ENCODE measurements around the gene PRADC1.
A peak's percentile ranks its signal among the peaks of the same experiment; 100 is the strongest.

PRADC1 gene

DNA sequence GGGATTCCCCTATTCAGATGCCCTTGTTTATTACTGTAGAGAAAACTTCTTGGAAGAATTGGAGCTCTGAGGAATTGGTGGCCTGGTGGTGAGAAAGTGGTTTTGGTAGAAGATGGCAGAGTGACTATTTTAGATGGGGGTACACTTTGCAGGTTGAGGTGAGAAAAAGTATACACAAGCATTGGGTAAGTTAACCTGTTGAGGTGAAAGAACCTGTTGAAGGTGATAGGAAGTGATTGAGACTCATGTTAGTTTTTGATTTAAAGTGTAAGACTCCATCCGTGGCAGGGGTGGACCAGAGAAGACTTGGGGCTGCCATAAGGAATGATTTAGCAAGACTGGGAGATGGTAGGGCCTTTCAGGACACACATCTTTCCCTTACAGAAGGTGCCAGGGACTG lies 4.1 kb upstream of the PRADC1 start:
- Mint-ChIP-seq H3K27ac (no peak overlapping the region), H3K27me3 (ENCODE audit: low read depth, poor library complexity) (peaks cover 4% of the 10 kb centered on the region), H3K36me3 (ENCODE audit: low read depth) (peaks cover 19% of the 10 kb centered on the region), H3K4me1 (peaks cover 39% of the 10 kb centered on the region), H3K9me3 (no peaks in the 10 kb centered on the region), H3K4me3 (no peak overlapping the region)
- no peak for TF ChIP-seq CTCF (IDR thresholded peaks at IDR 0.05)
- no peak for DNase-seq

- no peak for DNase-seq
- no peak for TF ChIP-seq CTCF (IDR thresholded peaks at IDR 0.05)
Observed at GRCh38 chr2:73235315-73236028, 2.4 kb upstream of the PRADC1 start.

GRCh38 chr2:73233932-73234832 lies 1.1 kb upstream of the PRADC1 start, which contains the start of gene CCT7:
Gene CCT7 (plus strand): TSS chr2:73234308. CDS start chr2:73234379, 71 bp downstream.
- Mint-ChIP-seq H3K36me3 (ENCODE audit: low read depth) (peaks cover 2% of the 10 kb centered on the region), H3K27ac (peak within 1 kb of the TSS; percentile 100), H3K27me3 (ENCODE audit: low read depth, poor library complexity) (peaks cover 4% of the 10 kb centered on the region), H3K9me3 (no peaks in the 10 kb centered on the region), H3K4me1 (peaks cover 39% of the 10 kb centered on the region), H3K4me3 (peak within 1 kb of the TSS; percentile 99)
- peak; percentile 78 for DNase-seq
- TF ChIP-seq CTCF (IDR thresholded peaks at IDR 0.05): no peak

More at GRCh38 chr2:73235315-73236028, 2.4 kb upstream of the PRADC1 start:
- Mint-ChIP-seq H3K9me3 (no peaks in the 10 kb centered on the region), H3K27me3 (ENCODE audit: low read depth, poor library complexity) (peaks cover 4% of the 10 kb centered on the region), H3K4me3 (peak overlapping the region; percentile 99), H3K36me3 (ENCODE audit: low read depth) (peaks cover 9% of the 10 kb centered on the region), H3K27ac (peak overlapping the region; percentile 100), H3K4me1 (peaks cover 39% of the 10 kb centered on the region)

GRCh38 chr2:73232403-73233153 lies 461 bp downstream of the PRADC1 start:
- peaks cover 4% of the 10 kb centered on the region for H3K27me3 Mint-ChIP-seq (ENCODE audit: low read depth, poor library complexity)
- H3K4me3 Mint-ChIP-seq: peak overlapping the region; percentile 99
- no peaks in the 10 kb centered on the region for H3K9me3 Mint-ChIP-seq
- no peak overlapping the region for H3K27ac Mint-ChIP-seq
- TF ChIP-seq CTCF (IDR thresholded peaks at IDR 0.05): no peak
- H3K4me1 Mint-ChIP-seq: peaks cover 33% of the 10 kb centered on the region
- no peak for DNase-seq
- H3K36me3 Mint-ChIP-seq (ENCODE audit: low read depth): no peaks in the 10 kb centered on the region

GRCh38 chr2:73228631-73229030 lies 4.4 kb downstream of the PRADC1 start:
- peaks cover 4% of the 10 kb centered on the region for H3K27me3 Mint-ChIP-seq (ENCODE audit: low read depth, poor library complexity)

More at GRCh38 chr2:73228631-73229030, 4.4 kb downstream of the PRADC1 start:
- Mint-ChIP-seq H3K4me1 (peaks cover 5% of the 10 kb centered on the region), H3K9me3 (no peaks in the 10 kb centered on the region), H3K4me3 (no peak overlapping the region), H3K27ac (no peak overlapping the region), H3K36me3 (ENCODE audit: low read depth) (no peaks in the 10 kb centered on the region)
- no peak for DNase-seq
- no peak for TF ChIP-seq CTCF (IDR thresholded peaks at IDR 0.05)
